HG03457 (cell line): Measurements from ENCODE around the gene TSPAN4.

Experiments used
- ATAC-seq: cut with Tn5 transposase; IDR thresholded peaks from one replicate; pipeline ENCODE4 v1.9.1; 2021; ENCODE audit warnings: moderate number of reproducible peaks; ENCODE audit not compliant: unreplicated experiment

The TSPAN4 gene

DNA sequence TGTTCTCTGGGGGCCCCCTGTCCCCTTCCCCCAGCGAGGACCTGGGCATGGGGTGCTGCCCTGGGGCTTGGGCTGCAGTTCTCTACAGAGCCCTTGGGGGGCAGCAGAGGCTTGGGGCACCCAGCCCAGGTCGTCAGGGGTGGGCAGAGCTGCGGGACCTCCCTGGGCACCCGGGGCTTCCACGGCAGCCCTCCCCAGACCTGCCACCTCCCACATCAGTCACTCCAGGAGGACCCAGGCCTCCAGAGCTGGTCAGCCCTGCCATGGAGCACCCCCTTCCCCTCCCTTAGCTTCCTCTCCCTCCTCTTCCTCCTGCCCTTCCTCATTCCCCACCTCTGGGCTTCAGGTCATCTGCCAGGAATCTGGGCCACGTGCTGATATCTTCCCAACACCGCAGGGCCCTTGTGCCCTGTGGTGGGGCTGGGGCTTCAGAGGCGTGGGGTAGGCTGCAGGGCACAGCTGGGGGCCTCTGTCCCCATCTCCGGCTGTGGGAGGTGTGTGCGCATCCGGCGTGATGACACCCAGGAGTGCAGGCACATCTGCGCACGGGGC, 5.8 kb downstream of the TSPAN4 start:
- no peak for ATAC-seq

DNA sequence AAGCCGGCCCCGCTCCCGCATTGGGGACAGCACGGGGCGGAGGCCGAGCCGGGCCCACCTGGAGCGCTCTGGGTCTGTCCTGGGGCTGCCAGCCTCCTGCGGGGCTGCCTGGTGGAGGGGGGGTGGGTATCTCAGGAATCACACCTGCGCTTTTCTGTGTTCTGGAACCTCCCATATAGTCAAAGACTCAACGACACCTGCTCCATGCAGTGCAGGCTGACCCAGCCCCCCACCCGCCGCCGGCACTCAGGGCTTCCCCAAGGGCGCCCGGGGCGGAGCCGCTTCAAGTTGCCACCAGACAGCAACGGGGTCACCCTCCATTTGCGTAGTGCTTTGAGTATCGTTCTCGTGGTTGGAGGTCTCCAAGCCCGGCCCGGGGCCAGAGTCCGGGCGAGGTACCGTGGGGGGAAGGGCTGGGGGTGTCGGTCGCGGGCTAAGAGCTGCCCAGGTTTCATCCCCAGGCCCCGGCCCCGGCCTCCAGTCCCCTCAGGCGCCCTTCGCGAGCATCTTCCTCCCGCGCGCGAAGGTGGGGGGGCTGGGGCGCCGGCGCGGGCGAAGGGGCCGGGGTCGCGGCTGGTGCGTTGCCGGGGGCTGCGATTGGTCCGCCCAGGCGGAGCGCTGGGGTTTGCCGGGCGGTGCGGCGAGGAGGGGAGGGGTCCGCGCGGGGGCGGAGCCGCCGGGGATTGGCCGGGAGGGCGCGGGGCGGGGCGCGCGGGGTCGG, 6.6 kb downstream of the TSPAN4 start:
- ATAC-seq: no peak

DNA sequence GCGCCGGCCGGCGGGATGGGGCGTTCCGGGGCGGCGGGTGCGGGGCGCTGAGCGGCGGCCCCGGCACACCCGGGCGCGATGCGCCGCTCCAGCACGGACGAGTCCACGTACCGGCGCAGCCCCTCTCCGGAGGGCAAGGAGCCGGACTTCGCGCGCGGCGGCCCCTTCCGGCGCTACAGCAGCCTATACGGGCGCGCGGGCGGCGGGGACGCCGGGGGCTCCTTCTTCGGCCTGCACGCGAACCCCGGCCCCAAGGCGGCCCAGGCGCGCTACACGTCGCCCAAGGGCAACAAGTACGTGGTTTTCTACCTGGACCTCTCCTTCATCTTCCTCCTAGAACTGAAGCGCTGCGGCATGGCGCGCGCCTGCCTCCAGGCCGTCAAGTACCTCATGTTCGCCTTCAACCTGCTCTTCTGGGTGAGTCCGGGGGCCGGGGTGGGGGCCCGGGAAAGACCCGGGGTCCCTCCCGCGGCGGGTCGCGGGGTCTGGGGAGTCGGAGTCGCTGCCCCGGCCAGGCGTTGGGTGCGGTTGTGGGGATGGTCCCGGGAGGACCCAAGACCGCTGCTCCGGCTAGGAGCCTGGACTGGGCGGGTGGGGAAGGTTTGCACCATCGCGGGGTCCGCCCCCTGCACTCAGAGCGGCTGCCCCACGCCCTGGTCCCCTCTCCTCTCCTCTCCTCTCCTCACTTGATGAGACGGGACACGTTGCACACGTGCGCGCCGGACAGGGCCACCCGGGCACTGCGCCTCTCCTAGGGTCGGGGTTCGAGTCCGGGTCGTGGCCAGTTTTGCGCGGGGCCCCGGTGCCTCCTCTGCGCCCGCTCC, 7.5 kb downstream of the TSPAN4 start:
- ATAC-seq: no peak

DNA sequence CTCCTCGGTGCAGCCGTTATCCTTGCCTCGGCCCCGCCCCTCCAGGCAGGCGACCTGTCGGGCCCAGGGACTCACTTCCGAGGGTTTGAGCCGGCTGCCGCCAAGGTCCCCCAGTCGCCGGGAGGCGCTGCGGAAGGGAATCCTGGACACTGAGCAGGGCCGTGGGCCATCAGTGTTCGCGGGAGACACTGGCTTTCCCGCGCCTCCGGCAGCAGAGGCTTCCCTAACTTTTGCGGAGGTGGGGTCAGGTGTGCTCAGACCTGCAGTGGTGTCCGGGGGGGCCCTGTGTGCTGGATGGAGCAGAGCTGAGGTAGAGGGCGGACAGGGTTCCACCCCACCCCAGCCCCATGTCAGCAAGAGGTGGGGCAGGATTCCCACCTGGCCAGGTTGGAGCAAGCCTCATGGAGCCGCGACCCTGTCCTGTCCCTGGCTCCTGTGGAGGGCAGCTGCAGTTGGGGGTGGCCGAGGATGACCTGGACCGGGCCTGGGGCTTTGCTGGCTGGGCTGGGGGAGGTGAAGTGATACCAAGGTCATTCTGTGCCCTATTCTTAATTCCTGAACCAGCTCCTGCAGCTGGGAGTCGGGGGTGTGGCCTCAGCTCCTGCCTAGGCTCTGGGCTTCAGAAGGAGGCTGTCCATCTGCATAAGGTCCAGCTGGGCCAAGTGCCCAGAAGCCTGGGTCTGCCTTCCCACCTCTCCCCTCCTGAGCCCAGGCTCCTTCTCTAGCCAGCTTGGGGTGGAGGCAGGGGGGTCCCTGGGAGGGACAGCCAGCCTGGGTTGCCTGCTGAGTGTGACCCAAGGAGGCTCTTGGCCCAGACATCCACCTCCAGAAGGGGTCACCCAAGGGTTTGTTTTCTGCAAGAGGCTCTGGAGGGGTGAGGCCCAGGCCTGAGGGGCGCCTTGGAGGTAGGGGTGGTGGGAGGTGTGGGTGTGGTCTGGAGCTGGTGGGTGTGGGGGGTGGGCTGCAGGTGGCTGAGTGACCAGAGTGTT, 8.4 kb downstream of the TSPAN4 start:
- no peak for ATAC-seq

DNA sequence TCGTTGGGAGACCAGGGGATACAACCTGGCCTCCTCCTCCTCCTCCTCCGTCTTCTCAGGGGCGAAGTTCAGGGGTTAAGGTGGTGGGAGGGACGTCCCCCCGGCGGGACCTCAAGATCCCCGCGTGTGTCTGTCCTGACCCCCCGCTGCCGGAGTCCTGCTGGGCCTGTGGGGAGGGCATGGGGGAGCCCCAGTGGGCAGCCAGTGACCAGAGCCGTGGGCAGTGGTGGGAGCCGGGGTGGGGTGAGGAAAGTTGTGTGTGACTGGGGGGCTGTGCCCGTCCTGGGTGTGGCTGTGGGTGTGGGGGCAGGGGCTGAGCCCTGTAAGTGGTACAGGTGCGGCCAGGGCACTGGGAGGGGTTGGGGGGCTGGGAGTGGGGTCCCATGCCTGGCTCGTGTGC, 10.1 kb downstream of the TSPAN4 start:
- no peak for ATAC-seq

- no peak for ATAC-seq
These were observed 11.2 kb downstream of the TSPAN4 start for GRCh38 chr11:853682-854448.

DNA sequence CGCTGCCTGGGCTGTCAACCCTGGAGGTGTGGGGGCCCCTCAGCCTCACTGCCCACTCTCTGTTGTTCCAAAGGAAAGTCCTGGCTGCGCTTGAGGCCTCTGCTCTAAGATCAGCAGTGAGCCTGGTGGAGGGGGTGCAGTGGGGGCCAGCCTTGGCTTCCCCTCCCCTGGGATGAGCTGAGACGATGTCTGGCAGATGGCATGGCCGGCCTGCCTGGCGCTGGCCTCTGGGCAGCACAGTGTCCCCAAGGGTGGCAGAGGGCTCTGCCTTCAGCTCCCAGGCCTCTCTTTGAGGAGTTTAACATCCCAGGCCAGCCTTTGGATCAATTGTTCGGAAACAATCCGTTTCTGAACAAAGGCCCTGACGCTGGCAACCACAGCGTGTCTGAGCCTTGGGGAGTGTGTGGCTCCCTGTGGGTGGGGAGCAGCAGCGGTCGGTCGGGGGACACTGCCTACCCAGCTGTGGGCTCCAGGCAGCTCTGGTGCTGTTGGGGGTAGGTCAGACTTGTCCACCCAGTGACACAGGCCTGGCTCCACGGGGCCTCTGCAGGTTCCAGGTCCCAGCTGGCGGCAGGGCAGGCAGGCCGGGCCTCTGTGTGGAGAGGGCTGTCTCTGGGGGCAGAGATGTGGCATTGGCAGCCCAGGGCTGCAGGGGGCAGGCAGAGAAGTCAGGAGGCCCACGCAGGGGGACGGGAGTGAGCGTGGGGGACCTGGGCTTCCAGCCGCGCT, 12.1 kb downstream of the TSPAN4 start:
- no peak for ATAC-seq

DNA sequence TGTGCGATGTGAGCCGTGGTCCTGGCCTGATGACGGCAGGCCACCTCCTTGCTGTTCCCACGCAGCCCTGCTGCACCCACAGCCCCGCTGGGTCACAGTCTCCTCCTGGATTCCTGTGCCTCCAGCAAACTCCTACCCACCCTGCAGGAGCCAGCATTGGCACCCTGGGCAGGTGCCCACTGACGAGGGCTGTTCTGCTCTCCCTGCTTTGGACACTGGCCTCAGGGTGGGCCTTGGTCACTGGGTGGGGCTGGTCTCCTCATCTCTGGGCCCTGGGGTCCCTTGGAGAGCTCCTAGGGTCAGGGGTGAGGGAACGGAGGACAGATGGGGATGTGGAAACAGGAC, 12.7 kb downstream of the TSPAN4 start:
- ATAC-seq: no peak

DNA sequence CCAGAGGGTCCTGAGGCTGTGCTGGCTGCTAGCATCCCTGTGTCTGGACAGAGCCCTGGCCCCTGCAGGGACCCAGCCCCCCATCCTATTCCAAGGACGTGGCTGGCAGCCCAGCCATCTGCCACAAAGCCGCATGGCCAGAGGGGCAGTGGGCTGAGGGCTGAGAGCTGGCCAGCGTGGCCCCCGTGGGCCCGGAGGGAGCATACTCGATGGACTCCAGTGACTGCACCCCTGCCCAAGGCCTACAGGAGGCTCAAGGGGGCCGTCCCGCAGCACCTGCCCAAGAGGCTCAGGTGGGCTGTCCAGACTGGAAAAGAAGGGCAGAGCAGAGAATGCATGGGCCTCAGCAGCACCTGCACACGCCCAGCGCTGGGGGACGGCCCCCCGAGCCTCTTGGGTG, 13.1 kb downstream of the TSPAN4 start:
- ATAC-seq: no peak

DNA sequence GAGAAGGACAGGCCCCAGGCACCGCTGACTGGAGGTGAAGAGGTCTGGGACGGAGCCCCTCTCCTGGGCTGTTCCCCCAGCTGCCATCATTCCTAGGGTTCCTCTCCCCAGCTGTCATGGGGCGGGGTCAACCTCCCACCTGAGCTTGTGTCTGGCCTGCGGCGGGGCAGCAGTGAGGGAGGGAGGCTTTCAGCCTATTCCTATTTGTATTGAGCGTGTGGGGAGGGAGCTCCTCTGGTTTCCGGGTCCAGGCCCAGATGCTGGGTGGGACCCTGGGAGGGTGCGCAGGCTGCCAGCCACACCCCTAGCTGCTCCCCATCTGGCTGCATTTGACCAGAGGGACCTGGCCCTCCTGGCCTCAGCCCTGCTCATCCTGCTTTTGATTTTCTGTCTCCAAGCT, 13.7 kb downstream of the TSPAN4 start:
- ATAC-seq: no peak

DNA sequence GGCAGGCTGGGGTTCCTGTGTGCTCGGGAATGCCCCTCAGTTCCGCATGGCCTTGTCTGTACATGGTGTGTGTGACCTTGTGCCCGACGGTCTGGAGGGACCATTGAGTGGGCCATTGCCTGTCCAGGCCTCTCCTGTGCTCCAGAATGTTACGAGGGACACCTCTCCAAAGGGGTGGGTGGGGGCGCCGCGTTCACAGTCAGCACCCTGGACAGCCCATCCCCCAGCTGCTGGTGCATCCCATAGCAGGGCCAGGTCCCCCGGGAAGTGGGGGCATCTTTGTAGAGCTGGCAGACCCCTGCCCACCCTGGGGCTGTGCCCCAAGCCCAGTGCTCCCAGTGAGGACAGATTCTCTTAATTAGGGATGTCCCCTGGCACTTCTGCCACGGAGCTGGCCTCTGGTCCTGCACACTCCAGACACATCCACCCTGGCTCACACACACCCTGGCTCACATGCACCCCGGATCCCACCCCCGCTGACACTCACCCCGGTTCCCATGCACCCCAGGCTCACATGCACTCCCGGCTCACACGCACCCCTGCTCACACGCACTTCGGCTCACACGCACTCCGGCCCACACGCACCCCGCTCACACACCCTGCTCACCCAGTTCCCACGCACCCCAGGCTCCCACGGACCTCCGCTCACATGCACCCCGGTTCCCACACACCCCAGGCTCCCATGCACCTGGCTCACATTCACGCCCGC, 15.6 kb downstream of the TSPAN4 start:
- ATAC-seq: no peak

- ATAC-seq: no peak
These were observed 16.2 kb downstream of the TSPAN4 start for GRCh38 chr11:858762-859339.

- no peak for ATAC-seq
These were observed 16.9 kb downstream of the TSPAN4 start for GRCh38 chr11:859394-860131.

DNA sequence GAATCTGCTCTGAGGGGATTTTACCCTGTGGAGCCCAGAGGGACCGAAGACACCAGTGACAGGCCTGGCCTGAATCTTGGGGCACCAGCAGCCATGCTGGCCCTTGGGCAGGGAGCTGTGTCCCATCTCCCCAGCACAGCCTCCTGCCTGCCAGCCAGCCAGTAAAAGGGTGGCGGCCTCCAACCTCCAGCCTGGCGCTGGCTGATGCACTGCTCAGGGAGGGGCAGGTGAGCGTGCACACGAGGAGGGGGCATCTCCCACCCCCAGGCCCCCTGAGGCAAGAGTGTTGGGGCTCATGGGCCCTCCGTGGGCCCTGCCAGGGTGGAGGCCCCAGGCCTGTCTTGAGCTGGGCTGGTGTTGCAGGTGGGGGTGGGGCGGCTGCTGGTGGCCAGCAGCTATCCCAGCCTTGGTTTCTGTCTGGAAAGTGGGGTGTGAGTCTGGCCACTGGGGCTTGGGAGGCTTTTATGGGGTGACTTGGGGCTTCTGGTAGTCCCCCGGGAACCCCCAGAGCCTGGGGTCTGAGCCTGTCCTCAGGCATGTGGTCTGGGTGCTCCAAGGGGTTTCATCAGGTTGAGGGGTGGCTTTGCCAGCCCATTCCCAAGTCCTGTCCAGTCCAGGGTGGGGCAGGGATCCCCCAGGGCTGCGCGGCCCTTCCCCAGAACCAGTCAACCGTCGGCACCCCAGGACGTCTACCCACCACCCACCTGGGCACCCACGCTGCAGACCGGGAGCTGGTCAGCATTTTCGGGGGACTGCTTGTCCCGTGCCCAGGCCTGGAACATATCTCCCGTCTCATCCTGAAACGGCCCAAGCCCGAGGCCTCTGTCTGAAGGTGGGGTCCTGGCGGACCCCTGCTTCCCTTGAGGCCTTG, 17.8 kb downstream of the TSPAN4 start:
- no peak for ATAC-seq

- ATAC-seq: no peak
These were observed 18.4 kb downstream of the TSPAN4 start for GRCh38 chr11:861105-861479.

DNA sequence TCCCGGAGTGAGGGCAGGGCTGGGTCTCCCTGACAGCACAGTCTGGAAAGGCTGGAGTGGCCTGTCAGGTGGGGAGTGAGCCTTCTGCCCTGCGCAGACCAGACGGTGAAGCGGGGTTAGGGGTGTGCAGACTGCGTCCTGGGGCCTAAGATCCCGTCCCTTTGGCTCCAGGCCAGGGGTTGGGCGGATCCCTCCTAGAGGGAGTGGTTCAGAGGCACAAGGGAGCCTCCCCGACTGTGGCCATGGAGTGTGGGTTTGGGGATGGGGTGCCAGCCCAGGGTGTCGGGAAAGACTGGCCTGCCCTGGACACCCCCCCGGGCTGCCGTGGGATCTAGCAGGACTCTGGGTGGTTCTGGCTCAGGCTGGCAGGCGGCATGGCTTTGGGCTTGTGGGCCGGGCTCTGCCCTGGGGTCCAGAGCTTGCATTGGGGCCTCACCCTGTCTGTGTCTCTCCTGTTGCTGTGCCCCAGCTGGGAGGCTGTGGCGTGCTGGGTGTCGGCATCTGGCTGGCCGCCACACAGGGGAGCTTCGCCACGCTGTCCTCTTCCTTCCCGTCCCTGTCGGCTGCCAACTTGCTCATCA, 19.5 kb downstream of the TSPAN4 start:
- no peak for ATAC-seq

DNA sequence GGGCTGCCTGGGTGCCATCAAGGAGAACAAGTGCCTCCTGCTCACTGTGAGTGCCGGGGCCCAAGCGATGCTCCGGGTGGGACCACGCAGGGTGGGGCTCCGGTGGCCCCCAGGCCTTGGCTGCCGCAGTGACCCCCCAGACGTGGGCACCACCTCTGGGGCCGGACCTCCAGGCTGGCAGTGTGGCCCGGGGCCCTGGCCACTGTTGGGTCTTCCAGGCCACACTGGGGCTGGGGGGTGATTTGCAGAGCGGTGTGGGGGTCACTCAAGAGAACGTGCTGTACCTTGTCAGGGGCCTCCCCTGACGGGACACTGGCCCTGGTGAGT, 20.0 kb downstream of the TSPAN4 start:
- no peak for ATAC-seq
